GM12878 (cell line): ENCODE measurements around the gene SLC35E3. TPM values are rescaled to one million over a fixed set of nuclear protein-coding genes. Genes with fewer than 3 reads are reported as not detected.

Experiments
- EZH2 ChIP-seq: IDR thresholded peaks from 2 replicates; pipeline ENCODE4 v1.6.1; 2012; ENCODE audit warnings: low read depth, mild to moderate bottlenecking, control low read depth, inconsistent platforms, low read length, borderline replicate concordance; ENCODE audit not compliant: control insufficient read depth
- GABPA ChIP-seq: IDR thresholded peaks from 2 replicates; pipeline ENCODE4 v1.6.1; 2014; ENCODE audit warnings: antibody characterized with exemption, low read depth, mild to moderate bottlenecking, inconsistent platforms
- GATAD2B ChIP-seq: fragments of 450-650 bp; conservative IDR thresholded peaks from 2 replicates; pipeline ENCODE4 v1.6.1; 2017; ENCODE audit warnings: low read depth, mild to moderate bottlenecking, moderate library complexity
- HDGF ChIP-seq: fragments of 450-650 bp; IDR thresholded peaks from 2 replicates; pipeline ENCODE4 v1.6.1; 2016; ENCODE audit warnings: antibody characterized with exemption
- JUND ChIP-seq: IDR thresholded peaks from 2 replicates; pipeline ENCODE4 v1.6.1; 2012; ENCODE audit warnings: low read depth, mild to moderate bottlenecking, low read length, improper control_type of control experiment, moderate library complexity
- KDM1A ChIP-seq: fragments of 200-600 bp; sonication (generic); IDR thresholded peaks from 2 replicates; pipeline ENCODE4 v1.6.1; 2016; ENCODE audit warnings: borderline replicate concordance
- MEF2B ChIP-seq: fragments of 450-650 bp; IDR thresholded peaks from 2 replicates; pipeline ENCODE4 v1.6.1; 2018; ENCODE audit warnings: mild to moderate bottlenecking, moderate library complexity; ENCODE audit not compliant: partially characterized antibody, poor library complexity, severe bottlenecking
- MXI1 ChIP-seq: fragments of 150-350 bp; IDR thresholded peaks from 2 replicates; pipeline ENCODE4 v1.6.1; 2011; ENCODE audit warnings: low read depth, mild to moderate bottlenecking, inconsistent platforms, low read length, improper control_type of control experiment
- NFYA ChIP-seq: IDR thresholded peaks from 2 replicates; pipeline ENCODE4 v1.6.1; 2011; ENCODE audit warnings: low read depth, mild to moderate bottlenecking, low read length, improper control_type of control experiment, borderline replicate concordance
- NR2C2 ChIP-seq: IDR thresholded peaks from 2 replicates; pipeline ENCODE4 v1.6.1; 2011; ENCODE audit warnings: borderline replicate concordance, low read depth; ENCODE audit not compliant: control insufficient read depth, insufficient read length
- POU2F2 ChIP-seq: IDR thresholded peaks from 3 replicates; pipeline ENCODE4 v1.6.1; 2011; ENCODE audit warnings: low read depth, mild to moderate bottlenecking, low read length, borderline replicate concordance
- SPI1 ChIP-seq: IDR thresholded peaks from 2 replicates; pipeline ENCODE4 v1.6.1; 2011; ENCODE audit warnings: low read depth, mild to moderate bottlenecking, low read length, moderate library complexity, borderline replicate concordance; ENCODE audit not compliant: insufficient read depth
- STAT1 ChIP-seq: fragments of 450-650 bp; conservative IDR thresholded peaks from 2 replicates; pipeline ENCODE4 v1.6.1; 2014; ENCODE audit warnings: antibody characterized with exemption, mild to moderate bottlenecking
- TARDBP ChIP-seq: IDR thresholded peaks from 2 replicates; pipeline ENCODE4 v1.6.1; 2016; ENCODE audit warnings: borderline replicate concordance
- TCF3 ChIP-seq: IDR thresholded peaks from 2 replicates; pipeline ENCODE4 v1.6.1; 2012; ENCODE audit warnings: low read depth, mild to moderate bottlenecking, low read length, borderline replicate concordance; ENCODE audit not compliant: insufficient read depth
- TCF7 ChIP-seq: IDR thresholded peaks from 2 replicates; pipeline ENCODE4 v1.6.1; 2014; ENCODE audit warnings: antibody characterized with exemption, borderline replicate concordance
- ZBED1 ChIP-seq: IDR thresholded peaks from 2 replicates; pipeline ENCODE4 v1.6.1; 2016; ENCODE audit warnings: borderline replicate concordance
- ZNF274 ChIP-seq: IDR thresholded peaks from one replicate; pipeline ENCODE4 v1.8.0; 2011; ENCODE audit not compliant: insufficient read length, insufficient read depth
- ZSCAN29 ChIP-seq: fragments of 450-650 bp; IDR thresholded peaks from 2 replicates; pipeline ENCODE4 v1.6.1; 2017; ENCODE audit warnings: mild to moderate bottlenecking, moderate library complexity
- polyA plus RNA-seq, 11 experiments: library from polyadenylated mRNA; depleted of rRNA in 4 of 11; unstranded in 6 of 11; stranded (reverse) in 5 of 11; fragments of >200 nt; fragmentation: Nextera tagmentation in 4 of 11; fragmentation: Illumina TruSeq in 1 of 11; extraction: Ambion mirVana in 4 of 11; extraction: Trizol in 1 of 11; gene quantifications; 1 replicate in 1 of 11; 2 replicates in 10 of 11; pipeline versions ENCODE4 v1.2.1 to v1.2.3, GENCODE V29; 2011 to 2016; ENCODE audit warnings: inconsistent platforms in 2 of 11, missing spikeins in 2 of 11, low read depth in 1 of 11
- total RNA-seq, 4 experiments: library from RNA; depleted of rRNA in 3 of 4; stranded (reverse); fragments of >200 nt in 3 of 4; fragmentation: Illumina TruSeq in 1 of 4; extraction: Trizol in 1 of 4; gene quantifications; 2 replicates each; pipeline versions ENCODE4 v1.2.1 to v1.2.3, GENCODE V29; 2013 to 2021
- TF ChIP-seq, protein P1 (sequence below): fragments of 450-650 bp; IDR thresholded peaks from 2 replicates; pipeline ENCODE4 v1.6.1; 2017; ENCODE audit warnings: borderline replicate concordance
- TF ChIP-seq, protein P2 (sequence below): fragments of 450-650 bp; IDR thresholded peaks from 2 replicates; pipeline ENCODE4 v1.6.1; 2017; ENCODE audit warnings: mild to moderate bottlenecking, low read depth, inconsistent platforms; ENCODE audit not compliant: poor library complexity, severe bottlenecking
- TF ChIP-seq, protein P3 (sequence below): fragments of 150-350 bp; IDR thresholded peaks from 2 replicates; pipeline ENCODE4 v1.6.1; 2016; ENCODE audit warnings: low read depth, low read length
- TF ChIP-seq, protein P4 (sequence below): fragments of 450-650 bp; IDR thresholded peaks from 2 replicates; pipeline ENCODE4 v1.6.1; 2017; ENCODE audit warnings: low read depth, mild to moderate bottlenecking, moderate library complexity

Gene SLC35E3
- total and polyA plus RNA-seq, 10 of the 15 experiments (the other 5 are each of a cell fraction or from before 2014, with no cell fraction given) = 3.6 to 19.8 (median 6.1) TPM

DNA sequence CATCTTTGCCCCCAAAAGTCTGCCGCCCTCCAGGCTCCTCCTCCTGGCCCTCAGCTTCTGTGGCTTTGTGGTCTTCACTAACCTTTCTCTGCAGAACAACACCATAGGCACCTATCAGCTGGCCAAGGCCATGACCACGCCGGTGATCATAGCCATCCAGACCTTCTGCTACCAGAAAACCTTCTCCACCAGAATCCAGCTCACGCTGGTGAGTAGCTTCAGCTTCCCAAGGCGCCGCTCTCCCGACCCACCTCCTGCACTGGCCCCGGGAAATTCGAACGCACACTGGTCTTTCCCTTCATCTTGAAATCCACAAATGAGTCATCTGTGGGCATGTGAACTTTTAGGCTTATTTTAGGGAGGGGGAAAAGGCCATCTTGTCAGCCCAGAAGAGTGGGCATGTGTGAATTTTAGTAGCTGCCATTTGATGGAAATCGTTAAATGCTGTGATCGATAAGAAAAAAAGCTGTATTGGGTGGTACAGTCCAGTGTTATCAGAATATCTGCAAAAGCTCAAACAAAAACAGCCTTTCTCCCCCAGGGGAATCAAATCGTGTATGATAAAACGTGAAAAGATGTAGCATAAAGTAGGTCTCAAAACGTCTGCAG is 700 bp downstream of the SLC35E3 start (continued):
- no peak for TF ChIP-seq ZBED1
- no peak for TF ChIP-seq NR2C2
- no peak for TF ChIP-seq HDGF
- no peak for TF ChIP-seq TCF3
- TF ChIP-seq ZSCAN29 = no peak
- no peak for TF ChIP-seq GATAD2B
- TF ChIP-seq TARDBP = no peak
- TF ChIP-seq NFYA = no peak
- TF ChIP-seq EZH2 = no peak
- 0 out of 2 replicates have a peak, but pooled peaks have one; percentile 10 for TF ChIP-seq JUND
- TF ChIP-seq MXI1 = no peak
- TF ChIP-seq TCF7 = 0 out of 2 replicates have a peak, but pooled peaks have one; percentile 31
- TF ChIP-seq POU2F2 = no peak
- TF ChIP-seq, protein P1, sequence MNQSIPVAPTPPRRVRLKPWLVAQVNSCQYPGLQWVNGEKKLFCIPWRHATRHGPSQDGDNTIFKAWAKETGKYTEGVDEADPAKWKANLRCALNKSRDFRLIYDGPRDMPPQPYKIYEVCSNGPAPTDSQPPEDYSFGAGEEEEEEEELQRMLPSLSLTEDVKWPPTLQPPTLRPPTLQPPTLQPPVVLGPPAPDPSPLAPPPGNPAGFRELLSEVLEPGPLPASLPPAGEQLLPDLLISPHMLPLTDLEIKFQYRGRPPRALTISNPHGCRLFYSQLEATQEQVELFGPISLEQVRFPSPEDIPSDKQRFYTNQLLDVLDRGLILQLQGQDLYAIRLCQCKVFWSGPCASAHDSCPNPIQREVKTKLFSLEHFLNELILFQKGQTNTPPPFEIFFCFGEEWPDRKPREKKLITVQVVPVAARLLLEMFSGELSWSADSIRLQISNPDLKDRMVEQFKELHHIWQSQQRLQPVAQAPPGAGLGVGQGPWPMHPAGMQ = no peak
- TF ChIP-seq ZNF274 = no peak
- no peak for TF ChIP-seq GABPA
- TF ChIP-seq, protein P2, sequence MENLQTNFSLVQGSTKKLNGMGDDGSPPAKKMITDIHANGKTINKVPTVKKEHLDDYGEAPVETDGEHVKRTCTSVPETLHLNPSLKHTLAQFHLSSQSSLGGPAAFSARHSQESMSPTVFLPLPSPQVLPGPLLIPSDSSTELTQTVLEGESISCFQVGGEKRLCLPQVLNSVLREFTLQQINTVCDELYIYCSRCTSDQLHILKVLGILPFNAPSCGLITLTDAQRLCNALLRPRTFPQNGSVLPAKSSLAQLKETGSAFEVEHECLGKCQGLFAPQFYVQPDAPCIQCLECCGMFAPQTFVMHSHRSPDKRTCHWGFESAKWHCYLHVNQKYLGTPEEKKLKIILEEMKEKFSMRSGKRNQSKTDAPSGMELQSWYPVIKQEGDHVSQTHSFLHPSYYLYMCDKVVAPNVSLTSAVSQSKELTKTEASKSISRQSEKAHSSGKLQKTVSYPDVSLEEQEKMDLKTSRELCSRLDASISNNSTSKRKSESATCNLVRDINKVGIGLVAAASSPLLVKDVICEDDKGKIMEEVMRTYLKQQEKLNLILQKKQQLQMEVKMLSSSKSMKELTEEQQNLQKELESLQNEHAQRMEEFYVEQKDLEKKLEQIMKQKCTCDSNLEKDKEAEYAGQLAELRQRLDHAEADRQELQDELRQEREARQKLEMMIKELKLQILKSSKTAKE = peak; percentile 43
- TF ChIP-seq KDM1A = no peak
- TF ChIP-seq, protein P3, sequence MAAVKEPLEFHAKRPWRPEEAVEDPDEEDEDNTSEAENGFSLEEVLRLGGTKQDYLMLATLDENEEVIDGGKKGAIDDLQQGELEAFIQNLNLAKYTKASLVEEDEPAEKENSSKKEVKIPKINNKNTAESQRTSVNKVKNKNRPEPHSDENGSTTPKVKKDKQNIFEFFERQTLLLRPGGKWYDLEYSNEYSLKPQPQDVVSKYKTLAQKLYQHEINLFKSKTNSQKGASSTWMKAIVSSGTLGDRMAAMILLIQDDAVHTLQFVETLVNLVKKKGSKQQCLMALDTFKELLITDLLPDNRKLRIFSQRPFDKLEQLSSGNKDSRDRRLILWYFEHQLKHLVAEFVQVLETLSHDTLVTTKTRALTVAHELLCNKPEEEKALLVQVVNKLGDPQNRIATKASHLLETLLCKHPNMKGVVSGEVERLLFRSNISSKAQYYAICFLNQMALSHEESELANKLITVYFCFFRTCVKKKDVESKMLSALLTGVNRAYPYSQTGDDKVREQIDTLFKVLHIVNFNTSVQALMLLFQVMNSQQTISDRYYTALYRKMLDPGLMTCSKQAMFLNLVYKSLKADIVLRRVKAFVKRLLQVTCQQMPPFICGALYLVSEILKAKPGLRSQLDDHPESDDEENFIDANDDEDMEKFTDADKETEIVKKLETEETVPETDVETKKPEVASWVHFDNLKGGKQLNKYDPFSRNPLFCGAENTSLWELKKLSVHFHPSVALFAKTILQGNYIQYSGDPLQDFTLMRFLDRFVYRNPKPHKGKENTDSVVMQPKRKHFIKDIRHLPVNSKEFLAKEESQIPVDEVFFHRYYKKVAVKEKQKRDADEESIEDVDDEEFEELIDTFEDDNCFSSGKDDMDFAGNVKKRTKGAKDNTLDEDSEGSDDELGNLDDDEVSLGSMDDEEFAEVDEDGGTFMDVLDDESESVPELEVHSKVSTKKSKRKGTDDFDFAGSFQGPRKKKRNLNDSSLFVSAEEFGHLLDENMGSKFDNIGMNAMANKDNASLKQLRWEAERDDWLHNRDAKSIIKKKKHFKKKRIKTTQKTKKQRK = no peak
- TF ChIP-seq, protein P4, sequence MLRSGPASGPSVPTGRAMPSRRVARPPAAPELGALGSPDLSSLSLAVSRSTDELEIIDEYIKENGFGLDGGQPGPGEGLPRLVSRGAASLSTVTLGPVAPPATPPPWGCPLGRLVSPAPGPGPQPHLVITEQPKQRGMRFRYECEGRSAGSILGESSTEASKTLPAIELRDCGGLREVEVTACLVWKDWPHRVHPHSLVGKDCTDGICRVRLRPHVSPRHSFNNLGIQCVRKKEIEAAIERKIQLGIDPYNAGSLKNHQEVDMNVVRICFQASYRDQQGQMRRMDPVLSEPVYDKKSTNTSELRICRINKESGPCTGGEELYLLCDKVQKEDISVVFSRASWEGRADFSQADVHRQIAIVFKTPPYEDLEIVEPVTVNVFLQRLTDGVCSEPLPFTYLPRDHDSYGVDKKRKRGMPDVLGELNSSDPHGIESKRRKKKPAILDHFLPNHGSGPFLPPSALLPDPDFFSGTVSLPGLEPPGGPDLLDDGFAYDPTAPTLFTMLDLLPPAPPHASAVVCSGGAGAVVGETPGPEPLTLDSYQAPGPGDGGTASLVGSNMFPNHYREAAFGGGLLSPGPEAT = 0 out of 2 replicates have a peak, but pooled peaks have one; percentile 18
- no peak for TF ChIP-seq SPI1
- TF ChIP-seq MEF2B = peak; percentile 53
- no peak for TF ChIP-seq STAT1
